PFSK-1 (cell line): ENCODE measurements around the gene PRAMEF17.

ENCODE experiments used
- POLR2AphosphoS5 ChIP-seq: IDR thresholded peaks from 2 replicates; pipeline ENCODE4 v1.6.1; 2012; ENCODE audit warnings: low read depth, mild to moderate bottlenecking, control low read depth, low read length, moderate library complexity
- SIN3A ChIP-seq: IDR thresholded peaks from 2 replicates; pipeline ENCODE4 v1.6.1; 2012; ENCODE audit warnings: mild to moderate bottlenecking, low read length, moderate library complexity, borderline replicate concordance; ENCODE audit not compliant: insufficient read depth
- TAF1 ChIP-seq: IDR thresholded peaks from 2 replicates; pipeline ENCODE4 v1.6.1; 2012; ENCODE audit warnings: low read length, control low read depth, borderline replicate concordance; ENCODE audit not compliant: insufficient read depth
- TF ChIP-seq, protein P1 (sequence below), 2 experiments: IDR thresholded peaks; 2 replicates each; pipeline versions ENCODE4 v1.6.1 to v1.8.0; 2011 to 2012; ENCODE audit warnings: low read depth in 2 of 2, low read length in 2 of 2, control low read depth in 1 of 2, inconsistent platforms in 1 of 2, mild to moderate bottlenecking in 1 of 2, moderate library complexity in 1 of 2; ENCODE audit not compliant: insufficient read depth in 1 of 2

DNA sequence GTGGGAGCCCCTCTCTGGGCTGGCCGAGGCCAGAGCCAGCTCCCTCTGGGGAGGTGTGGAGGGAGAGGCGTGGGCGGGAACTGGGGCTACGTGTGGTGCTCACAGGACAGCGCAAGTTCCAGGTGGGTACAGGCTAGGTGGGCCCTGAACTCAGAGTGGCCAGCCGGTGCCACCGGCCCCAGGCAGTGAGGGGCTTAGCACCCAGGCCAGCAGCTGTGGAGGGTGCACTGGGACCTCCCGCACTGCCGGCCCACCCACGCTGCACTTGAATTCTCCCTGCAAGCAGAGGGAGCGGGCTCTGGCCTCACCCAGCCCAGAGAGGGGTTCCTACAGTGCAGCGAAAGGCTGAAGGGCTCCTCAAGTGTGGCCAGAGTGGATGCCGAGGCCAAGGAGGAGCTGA, 41.1 kb downstream of the PRAMEF17 start:
- TF ChIP-seq SIN3A, result no peak
- TF ChIP-seq POLR2AphosphoS5, result no peak
- TF ChIP-seq TAF1, result no peak
- TF ChIP-seq, protein P1, sequence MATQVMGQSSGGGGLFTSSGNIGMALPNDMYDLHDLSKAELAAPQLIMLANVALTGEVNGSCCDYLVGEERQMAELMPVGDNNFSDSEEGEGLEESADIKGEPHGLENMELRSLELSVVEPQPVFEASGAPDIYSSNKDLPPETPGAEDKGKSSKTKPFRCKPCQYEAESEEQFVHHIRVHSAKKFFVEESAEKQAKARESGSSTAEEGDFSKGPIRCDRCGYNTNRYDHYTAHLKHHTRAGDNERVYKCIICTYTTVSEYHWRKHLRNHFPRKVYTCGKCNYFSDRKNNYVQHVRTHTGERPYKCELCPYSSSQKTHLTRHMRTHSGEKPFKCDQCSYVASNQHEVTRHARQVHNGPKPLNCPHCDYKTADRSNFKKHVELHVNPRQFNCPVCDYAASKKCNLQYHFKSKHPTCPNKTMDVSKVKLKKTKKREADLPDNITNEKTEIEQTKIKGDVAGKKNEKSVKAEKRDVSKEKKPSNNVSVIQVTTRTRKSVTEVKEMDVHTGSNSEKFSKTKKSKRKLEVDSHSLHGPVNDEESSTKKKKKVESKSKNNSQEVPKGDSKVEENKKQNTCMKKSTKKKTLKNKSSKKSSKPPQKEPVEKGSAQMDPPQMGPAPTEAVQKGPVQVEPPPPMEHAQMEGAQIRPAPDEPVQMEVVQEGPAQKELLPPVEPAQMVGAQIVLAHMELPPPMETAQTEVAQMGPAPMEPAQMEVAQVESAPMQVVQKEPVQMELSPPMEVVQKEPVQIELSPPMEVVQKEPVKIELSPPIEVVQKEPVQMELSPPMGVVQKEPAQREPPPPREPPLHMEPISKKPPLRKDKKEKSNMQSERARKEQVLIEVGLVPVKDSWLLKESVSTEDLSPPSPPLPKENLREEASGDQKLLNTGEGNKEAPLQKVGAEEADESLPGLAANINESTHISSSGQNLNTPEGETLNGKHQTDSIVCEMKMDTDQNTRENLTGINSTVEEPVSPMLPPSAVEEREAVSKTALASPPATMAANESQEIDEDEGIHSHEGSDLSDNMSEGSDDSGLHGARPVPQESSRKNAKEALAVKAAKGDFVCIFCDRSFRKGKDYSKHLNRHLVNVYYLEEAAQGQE (IDR thresholded peaks at IDR 0.05; ENCODE audit: insufficient read depth in 1 of 2, low read depth in 2 of 2, low read length in 2 of 2), result no peak
